Keratinocyte (primary cell): ENCODE results near the gene PERP.

Source experiments
- EZH2 ChIP-seq: IDR thresholded peaks from one replicate; pipeline ENCODE4 v1.6.1; 2012; ENCODE audit warnings: inconsistent platforms, mild to moderate bottlenecking, low read length, moderate library complexity
- TF ChIP-seq, protein P1 (sequence below), 3 experiments: IDR thresholded peaks in 1 of 3; conservative IDR thresholded peaks in 1 of 3; optimal IDR thresholded peaks in 1 of 3; 2 replicates in 2 of 3; 3 replicates in 1 of 3; pipeline versions ENCODE3 to v1.5.1; 2011; ENCODE audit warnings: low read length in 3 of 3, mild to moderate bottlenecking in 3 of 3, moderate library complexity in 2 of 3, control low read depth in 1 of 3, inconsistent platforms in 1 of 3; ENCODE audit not compliant: insufficient read depth in 2 of 3; ENCODE audit errors: extremely low read depth in 1 of 3

DNA sequence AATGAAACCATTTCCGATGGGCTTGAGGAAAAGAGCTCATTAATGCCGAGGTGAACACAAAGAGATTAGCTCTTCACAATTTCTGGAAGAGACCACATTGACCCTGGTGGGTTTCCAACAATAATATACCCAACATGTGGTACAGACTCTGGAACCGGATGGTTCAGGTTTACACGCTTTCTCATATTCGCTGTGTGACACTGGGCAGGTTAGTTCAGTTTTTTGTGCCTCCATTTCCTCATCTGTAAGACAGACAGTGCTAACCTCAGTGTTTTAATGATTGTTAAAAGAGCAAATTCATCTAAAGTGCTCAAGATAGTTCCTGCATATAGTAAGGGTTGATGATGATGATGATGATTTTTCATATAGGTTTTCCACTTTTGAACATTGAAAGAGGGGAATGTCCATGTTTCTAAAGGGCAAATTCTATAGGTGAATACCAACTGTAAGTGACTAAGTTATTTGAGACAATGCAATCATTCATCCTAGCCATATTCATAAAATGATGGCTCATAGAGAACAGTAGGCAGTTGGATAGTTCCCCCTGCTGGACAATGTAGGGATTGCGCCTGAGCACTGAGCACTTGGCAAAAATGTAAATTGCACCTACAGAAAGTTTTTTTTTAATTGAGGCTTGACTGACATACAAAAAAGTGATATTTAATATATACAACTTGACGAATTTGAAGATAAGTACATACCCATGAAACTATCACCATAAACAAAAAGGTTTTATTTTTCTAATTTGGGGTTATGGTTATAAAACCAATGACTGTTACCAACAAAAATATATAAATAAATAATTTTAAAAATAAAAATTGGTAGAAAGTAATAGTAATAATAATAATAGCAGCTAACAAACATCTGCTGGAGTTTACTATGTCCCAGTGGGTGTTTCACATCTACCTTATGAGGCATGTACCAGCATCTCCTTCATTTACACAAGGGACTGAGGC, 2.1 kb upstream of the PERP start:
- TF ChIP-seq EZH2: no peak
- TF ChIP-seq, protein P1, sequence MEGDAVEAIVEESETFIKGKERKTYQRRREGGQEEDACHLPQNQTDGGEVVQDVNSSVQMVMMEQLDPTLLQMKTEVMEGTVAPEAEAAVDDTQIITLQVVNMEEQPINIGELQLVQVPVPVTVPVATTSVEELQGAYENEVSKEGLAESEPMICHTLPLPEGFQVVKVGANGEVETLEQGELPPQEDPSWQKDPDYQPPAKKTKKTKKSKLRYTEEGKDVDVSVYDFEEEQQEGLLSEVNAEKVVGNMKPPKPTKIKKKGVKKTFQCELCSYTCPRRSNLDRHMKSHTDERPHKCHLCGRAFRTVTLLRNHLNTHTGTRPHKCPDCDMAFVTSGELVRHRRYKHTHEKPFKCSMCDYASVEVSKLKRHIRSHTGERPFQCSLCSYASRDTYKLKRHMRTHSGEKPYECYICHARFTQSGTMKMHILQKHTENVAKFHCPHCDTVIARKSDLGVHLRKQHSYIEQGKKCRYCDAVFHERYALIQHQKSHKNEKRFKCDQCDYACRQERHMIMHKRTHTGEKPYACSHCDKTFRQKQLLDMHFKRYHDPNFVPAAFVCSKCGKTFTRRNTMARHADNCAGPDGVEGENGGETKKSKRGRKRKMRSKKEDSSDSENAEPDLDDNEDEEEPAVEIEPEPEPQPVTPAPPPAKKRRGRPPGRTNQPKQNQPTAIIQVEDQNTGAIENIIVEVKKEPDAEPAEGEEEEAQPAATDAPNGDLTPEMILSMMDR (optimal IDR thresholded peaks at IDR 0.05 in 1 of 3, IDR thresholded peaks at IDR 0.05 in 1 of 3, conservative IDR thresholded peaks at IDR 0.05 in 1 of 3; ENCODE audit: extremely low read depth in 1 of 3, insufficient read depth in 2 of 3, low read length in 3 of 3): peak; percentile 81 to 85 (median 84)
